HEK293T (cell line): ENCODE results near the gene C1QTNF6.
"Not testable (repeated sequence)": the region's sequence is repeated elsewhere in the genome, so short reads cannot be mapped to it uniquely, and the experiment has no call there.

Source experiments
- CTBP1 ChIP-seq: fragments of 450-650 bp; IDR thresholded peaks from 2 replicates; pipeline ENCODE4 v1.6.1; 2016; ENCODE audit warnings: borderline replicate concordance
- ELF4 ChIP-seq: fragments of 450-650 bp; IDR thresholded peaks from 2 replicates; pipeline ENCODE4 v1.6.1; 2017; ENCODE audit warnings: antibody characterized with exemption
- FOXA1 ChIP-seq: fragments of 450-650 bp; IDR thresholded peaks from 2 replicates; pipeline ENCODE4 v1.6.1; 2016; ENCODE audit warnings: mild to moderate bottlenecking
- FOXK2 ChIP-seq: fragments of 450-650 bp; IDR thresholded peaks from 2 replicates; pipeline ENCODE4 v1.6.1; 2016; ENCODE audit warnings: mild to moderate bottlenecking
- FOXM1 ChIP-seq: fragments of 450-650 bp; IDR thresholded peaks from 2 replicates; pipeline ENCODE4 v1.6.1; 2017; ENCODE audit warnings: mild to moderate bottlenecking, borderline replicate concordance
- LEF1 ChIP-seq: fragments of 450-650 bp; IDR thresholded peaks from 2 replicates; pipeline ENCODE4 v1.6.1; 2017; ENCODE audit warnings: mild to moderate bottlenecking, borderline replicate concordance
- SP1 ChIP-seq: fragments of 450-650 bp; IDR thresholded peaks from 2 replicates; pipeline ENCODE4 v1.6.1; 2017
- SUZ12 ChIP-seq: fragments of 450-650 bp; IDR thresholded peaks from 2 replicates; pipeline ENCODE4 v1.6.1; 2016; ENCODE audit warnings: mild to moderate bottlenecking
- TF ChIP-seq, protein P1 (sequence below): fragments of 450-650 bp; IDR thresholded peaks from 2 replicates; pipeline ENCODE4 v1.6.1; 2016

DNA sequence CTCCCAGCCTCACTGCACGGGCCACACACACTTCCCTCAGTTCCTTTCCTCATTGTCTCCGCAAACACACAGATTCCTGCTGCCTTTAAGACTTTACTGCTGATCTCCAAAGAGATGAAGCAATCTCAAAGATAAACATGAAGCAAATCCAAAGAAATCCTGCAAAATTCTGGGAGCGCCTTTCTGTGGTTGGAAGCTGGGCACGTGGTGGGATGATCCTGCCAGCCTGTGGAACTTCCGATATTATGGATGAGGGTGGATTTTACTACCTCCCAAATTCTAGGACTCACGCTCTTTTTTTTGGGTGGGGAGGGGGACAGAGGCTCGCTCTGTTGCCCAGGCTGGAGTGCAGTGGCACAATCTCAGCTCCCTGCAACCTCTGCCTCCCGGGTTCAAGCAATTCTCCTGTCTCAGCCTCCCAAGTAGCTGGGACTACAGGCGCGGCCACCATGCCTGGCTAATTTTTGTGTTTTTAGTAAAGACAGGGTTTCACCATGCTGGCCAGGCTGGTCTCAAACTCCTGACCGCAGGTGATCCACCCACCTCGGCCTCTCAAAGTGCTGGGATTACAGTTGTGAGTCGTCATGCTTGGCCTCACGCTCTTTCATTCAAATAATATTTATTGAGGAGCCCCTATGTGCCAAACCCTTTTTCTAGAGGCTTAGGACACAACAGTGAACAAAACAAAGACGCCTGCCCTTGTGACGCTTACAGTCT is 17.2 kb downstream of the C1QTNF6 start:
- TF ChIP-seq FOXK2, SUZ12, ELF4, SP1, CTBP1, FOXA1, FOXM1, LEF1: not testable (repeated sequence)
- TF ChIP-seq, protein P1, sequence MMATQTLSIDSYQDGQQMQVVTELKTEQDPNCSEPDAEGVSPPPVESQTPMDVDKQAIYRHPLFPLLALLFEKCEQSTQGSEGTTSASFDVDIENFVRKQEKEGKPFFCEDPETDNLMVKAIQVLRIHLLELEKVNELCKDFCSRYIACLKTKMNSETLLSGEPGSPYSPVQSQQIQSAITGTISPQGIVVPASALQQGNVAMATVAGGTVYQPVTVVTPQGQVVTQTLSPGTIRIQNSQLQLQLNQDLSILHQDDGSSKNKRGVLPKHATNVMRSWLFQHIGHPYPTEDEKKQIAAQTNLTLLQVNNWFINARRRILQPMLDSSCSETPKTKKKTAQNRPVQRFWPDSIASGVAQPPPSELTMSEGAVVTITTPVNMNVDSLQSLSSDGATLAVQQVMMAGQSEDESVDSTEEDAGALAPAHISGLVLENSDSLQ, result not testable (repeated sequence)
